Measurements from ENCODE around the gene HPCAL4.

Gene HPCAL4

DNA sequence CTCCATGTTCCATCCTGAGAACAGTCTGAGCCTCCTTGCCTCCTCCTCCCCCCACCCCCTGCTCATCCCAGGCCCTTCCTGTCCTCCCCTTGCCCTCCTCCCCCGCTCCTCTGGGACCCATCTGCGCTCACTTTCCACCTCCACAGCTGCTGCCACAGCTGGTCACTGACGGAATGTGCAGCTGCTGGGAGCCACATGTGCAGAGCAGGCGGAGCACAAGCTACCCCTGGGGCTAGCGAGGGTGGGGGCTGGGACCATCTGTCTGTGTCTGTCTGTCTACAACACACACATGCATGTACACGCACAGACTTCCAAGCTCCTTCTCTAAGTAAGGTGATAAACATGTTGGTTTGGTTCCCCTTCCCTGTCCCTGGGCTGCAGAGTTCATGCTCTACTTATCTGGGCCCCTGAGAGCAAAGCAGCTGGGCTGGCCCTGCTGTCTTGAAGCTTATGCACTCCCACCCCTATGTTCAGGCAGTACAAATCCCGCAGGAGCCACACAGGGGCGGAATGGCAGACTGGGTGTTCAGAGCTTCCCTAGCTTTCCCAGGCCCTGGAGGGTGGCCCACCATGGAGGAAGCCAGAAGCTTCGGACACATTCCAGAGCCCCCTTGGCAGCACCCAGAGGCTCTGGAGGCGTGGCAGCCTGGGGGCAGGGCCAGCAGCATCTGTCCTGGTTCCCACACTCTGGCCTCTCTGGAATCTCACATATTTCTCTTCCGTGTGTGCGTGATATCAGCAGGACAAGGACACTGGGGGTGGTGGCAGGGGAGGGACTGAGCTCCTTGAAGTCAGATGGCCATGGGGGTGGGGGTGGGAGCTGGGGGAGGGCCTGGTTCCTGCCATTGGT is 44.8 kb downstream of the HPCAL4 start:
- DNase-seq: no peak

GRCh38 chr1:39645411-39646043 is 45.7 kb downstream of the HPCAL4 start:
- DNase-seq: no peak

DNA sequence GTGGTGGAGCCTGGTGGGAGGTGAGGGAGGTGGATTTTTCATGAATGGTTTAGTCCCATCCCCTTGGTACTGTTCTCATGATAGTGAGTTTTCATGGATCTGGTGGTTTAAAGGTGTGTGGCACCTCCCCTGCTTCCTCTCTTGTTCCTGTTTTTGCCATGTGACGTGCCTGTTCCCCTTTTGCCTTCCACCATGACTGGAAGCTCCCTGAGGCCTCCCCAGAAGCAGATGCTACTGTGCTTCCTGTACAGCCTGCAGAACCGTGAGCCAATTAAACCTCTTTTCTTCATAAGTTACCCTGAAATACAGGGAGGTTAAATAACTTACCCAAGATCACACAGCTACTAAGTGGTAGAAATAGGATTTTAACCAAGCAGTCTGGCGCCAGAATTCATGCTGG is 47.5 kb downstream of the HPCAL4 start:
- DNase-seq: no peak

DNA sequence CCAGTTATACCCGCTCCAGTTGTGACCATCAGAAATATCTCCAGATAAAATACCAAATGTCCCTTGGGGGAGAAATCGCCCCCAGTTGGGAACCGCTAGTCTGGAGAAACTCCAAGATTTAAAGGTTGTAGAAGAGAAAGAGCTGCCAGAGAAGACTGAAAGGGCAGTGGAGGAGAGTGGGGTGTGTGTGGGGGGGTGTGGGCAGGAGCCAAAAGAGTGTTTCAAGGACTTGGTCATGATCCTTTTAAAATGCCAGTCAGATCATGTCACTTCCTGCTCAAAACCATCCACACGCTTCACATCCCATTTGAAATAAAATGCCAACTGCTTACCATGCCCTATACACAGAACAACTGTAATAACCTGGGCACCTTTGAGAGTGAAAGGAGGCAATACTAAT is 48.4 kb downstream of the HPCAL4 start:
- DNase-seq: peak; percentile 62

GRCh38 chr1:39640861-39641260 is 50.4 kb downstream of the HPCAL4 start:
- DNase-seq: no peak

GRCh38 chr1:39639305-39640130 is 51.7 kb downstream of the HPCAL4 start, which contains the start of gene HEYL:
Gene HEYL, minus strand, starts transcription at chr1:39639643. Its CDS starts 18 bp downstream, at chr1:39639625.
- no peak for DNase-seq

DNA sequence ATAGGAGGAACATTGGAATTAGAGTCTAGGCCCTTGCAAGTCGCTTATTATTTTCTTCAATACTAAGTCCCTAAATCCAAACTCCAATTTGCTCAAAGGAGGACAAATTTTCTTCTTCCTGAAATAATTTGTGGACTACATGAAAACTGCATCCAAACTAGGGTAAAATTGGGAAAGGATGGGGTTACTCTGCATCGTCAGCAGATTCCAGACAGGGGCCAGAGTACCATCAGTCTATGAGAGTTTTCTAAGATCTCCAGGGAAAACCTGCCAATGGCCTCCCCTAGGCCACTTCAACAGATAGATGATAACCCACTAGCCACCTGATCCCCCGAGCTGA is 52.3 kb downstream of the HPCAL4 start:
- no peak for DNase-seq

GRCh38 chr1:39637361-39637760 is 53.9 kb downstream of the HPCAL4 start:
- DNase-seq: no peak

DNA sequence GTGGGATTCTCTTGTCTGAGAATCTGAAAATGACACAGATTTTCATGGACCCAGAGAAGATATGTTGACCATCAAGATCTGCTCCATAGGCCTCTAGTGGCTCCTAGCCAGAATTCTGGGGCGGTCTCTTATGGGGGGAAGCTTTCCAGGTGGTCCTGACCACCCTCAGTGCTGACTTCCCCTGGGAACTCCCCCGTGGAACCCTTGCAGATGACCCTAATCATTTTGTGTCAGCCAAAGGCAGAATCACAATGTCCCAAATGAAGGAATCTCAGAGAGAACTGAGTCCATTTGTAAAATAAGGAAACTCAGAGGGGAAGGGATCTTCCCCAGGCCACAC is 55.4 kb downstream of the HPCAL4 start:
- no peak for DNase-seq

DNA sequence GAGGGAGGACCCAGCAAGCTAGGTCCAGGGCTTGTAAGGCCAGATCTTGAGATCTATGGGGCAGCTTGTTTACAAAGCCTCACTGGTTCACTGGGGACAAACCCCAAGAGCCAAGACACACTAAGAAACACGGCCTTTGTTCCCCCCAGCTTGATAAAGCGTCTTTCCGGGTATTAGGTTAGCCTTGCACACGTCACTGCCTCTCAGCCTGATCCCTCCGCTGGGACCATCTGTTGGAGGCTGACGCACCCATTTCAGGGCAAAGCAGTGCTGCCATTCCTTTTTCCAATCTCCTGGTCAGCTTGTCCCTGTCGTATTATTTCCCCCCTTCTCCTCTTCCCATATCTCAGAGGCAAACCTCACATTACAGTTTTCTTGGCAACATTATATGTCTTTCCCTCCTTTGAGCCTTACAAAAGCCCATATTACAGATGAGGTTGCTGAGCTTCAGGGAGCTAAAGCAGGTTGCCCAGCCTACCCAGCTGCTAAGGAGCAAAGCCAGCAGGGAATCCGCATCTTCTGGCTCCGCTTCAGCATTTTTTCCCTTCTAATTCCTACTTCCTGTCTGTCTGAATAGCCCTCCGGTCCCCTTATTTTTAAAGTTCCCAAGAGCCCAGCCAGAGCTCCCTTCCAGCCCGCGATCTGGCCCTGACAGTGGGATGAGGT is 55.9 kb downstream of the HPCAL4 start:
- no peak for DNase-seq

- DNase-seq: no peak
Observed at GRCh38 chr1:39633422-39633821, 57.8 kb downstream of the HPCAL4 start.

- DNase-seq: no peak
Observed at GRCh38 chr1:39632682-39633417, 58.4 kb downstream of the HPCAL4 start.

- DNase-seq: no peak
Observed at GRCh38 chr1:39632323-39632681, 58.9 kb downstream of the HPCAL4 start.

- DNase-seq: no peak
Observed at GRCh38 chr1:39631361-39632322, 59.6 kb downstream of the HPCAL4 start.

- no peak for DNase-seq
Observed at GRCh38 chr1:39628807-39629350, 62.4 kb downstream of the HPCAL4 start.

Data from kidney glomerular epithelial cell (primary cell).